Activated naive CD8-positive, alpha-beta T cell treated with anti-CD3 and anti-CD28 coated beads for 36 hours (primary cell): Measurements from ENCODE around the gene RNF223. TPM values are rescaled to one million over a fixed set of nuclear protein-coding genes. Genes with fewer than 3 reads are reported as not detected.

Source experiments
- DNase-seq: peaks from one replicate; pipeline ENCODE4 v3.0.0; 2021
- H3K27ac Mint-ChIP-seq: one replicate; pipeline ENCODE4 v1.8.0; 2022; ENCODE audit warnings: mild to moderate bottlenecking, moderate library complexity, mixed read lengths
- H3K27me3 Mint-ChIP-seq: one replicate; pipeline ENCODE4 v1.8.0; 2022; ENCODE audit warnings: mild to moderate bottlenecking, mixed read lengths
- H3K36me3 Mint-ChIP-seq: one replicate; pipeline ENCODE4 v1.8.0; 2021; ENCODE audit warnings: mild to moderate bottlenecking, mixed read lengths
- H3K4me1 Mint-ChIP-seq: one replicate; pipeline ENCODE4 v1.8.0; 2021; ENCODE audit warnings: mixed read lengths
- H3K4me3 Mint-ChIP-seq: one replicate; pipeline ENCODE4 v1.8.0; 2022; ENCODE audit warnings: mild to moderate bottlenecking, moderate library complexity, mixed read lengths
- H3K9me3 Mint-ChIP-seq: one replicate; pipeline ENCODE4 v1.8.0; 2022; ENCODE audit warnings: mixed read lengths
- total RNA-seq, 2 experiments: library from RNA; stranded (reverse); gene quantifications; one replicate each; pipeline ENCODE4 v1.2.3, GENCODE V29; 2021

RNF223 gene
- total RNA-seq, 2 experiments from 2014 or later: not detected

- Mint-ChIP-seq H3K4me1 (peaks cover 15% of the 10 kb centered on the region), H3K27me3 (peaks cover under 1% of the 10 kb centered on the region), H3K36me3 (peaks cover 36% of the 10 kb centered on the region), H3K9me3 (peaks cover 15% of the 10 kb centered on the region), H3K27ac (no peak overlapping the region), H3K4me3 (no peak overlapping the region)
- no peak for DNase-seq
Measured at GRCh38 chr1:1093610-1093943, 19.5 kb upstream of the RNF223 start.

GRCh38 chr1:1092894-1093609, 18.9 kb upstream of the RNF223 start:
- no peak for DNase-seq
- Mint-ChIP-seq H3K9me3 (peaks cover 11% of the 10 kb centered on the region), H3K27ac (peak overlapping the region; percentile 9), H3K27me3 (no peaks in the 10 kb centered on the region), H3K36me3 (peaks cover 30% of the 10 kb centered on the region), H3K4me1 (peaks cover 10% of the 10 kb centered on the region), H3K4me3 (no peak overlapping the region)

GRCh38 chr1:1092149-1092855, 18.2 kb upstream of the RNF223 start:
- Mint-ChIP-seq H3K36me3 (peaks cover 25% of the 10 kb centered on the region), H3K4me1 (peaks cover 5% of the 10 kb centered on the region), H3K27ac (no peak overlapping the region), H3K9me3 (peaks cover 6% of the 10 kb centered on the region), H3K27me3 (no peaks in the 10 kb centered on the region), H3K4me3 (no peak overlapping the region)
- no peak for DNase-seq

GRCh38 chr1:1091344-1092148, 17.4 kb upstream of the RNF223 start:
- no peak for DNase-seq
- peaks cover 5% of the 10 kb centered on the region for H3K4me1 Mint-ChIP-seq
- no peaks in the 10 kb centered on the region for H3K27me3 Mint-ChIP-seq
- H3K4me3 Mint-ChIP-seq: no peak overlapping the region
- peaks cover 6% of the 10 kb centered on the region for H3K9me3 Mint-ChIP-seq
- H3K27ac Mint-ChIP-seq: no peak overlapping the region
- peaks cover 20% of the 10 kb centered on the region for H3K36me3 Mint-ChIP-seq

- Mint-ChIP-seq H3K36me3 (peaks cover 17% of the 10 kb centered on the region), H3K4me1 (peaks cover 5% of the 10 kb centered on the region), H3K9me3 (peaks cover 4% of the 10 kb centered on the region), H3K27me3 (no peaks in the 10 kb centered on the region), H3K4me3 (no peak overlapping the region), H3K27ac (no peak overlapping the region)
- no peak for DNase-seq
Measured at GRCh38 chr1:1090424-1091343, 16.6 kb upstream of the RNF223 start.

- no peaks in the 10 kb centered on the region for H3K27me3 Mint-ChIP-seq
- H3K4me1 Mint-ChIP-seq: peaks cover 5% of the 10 kb centered on the region
- DNase-seq: no peak
- H3K36me3 Mint-ChIP-seq: peaks cover 10% of the 10 kb centered on the region
- no peak overlapping the region for H3K4me3 Mint-ChIP-seq
- no peaks in the 10 kb centered on the region for H3K9me3 Mint-ChIP-seq
- no peak overlapping the region for H3K27ac Mint-ChIP-seq
Measured at GRCh38 chr1:1089731-1090423, 15.8 kb upstream of the RNF223 start.

- Mint-ChIP-seq H3K36me3 (peaks cover 8% of the 10 kb centered on the region), H3K4me1 (peaks cover 5% of the 10 kb centered on the region), H3K27ac (no peak overlapping the region), H3K4me3 (no peak overlapping the region), H3K27me3 (no peaks in the 10 kb centered on the region), H3K9me3 (no peaks in the 10 kb centered on the region)
- DNase-seq: no peak
Measured at GRCh38 chr1:1088801-1089680, 14.9 kb upstream of the RNF223 start.

- DNase-seq: no peak
- Mint-ChIP-seq H3K4me3 (no peak overlapping the region), H3K4me1 (peaks cover 5% of the 10 kb centered on the region), H3K9me3 (no peaks in the 10 kb centered on the region), H3K27me3 (no peaks in the 10 kb centered on the region), H3K27ac (no peak overlapping the region), H3K36me3 (peaks cover 8% of the 10 kb centered on the region)
Measured at GRCh38 chr1:1088029-1088800, 14.1 kb upstream of the RNF223 start.

- Mint-ChIP-seq H3K36me3 (peaks cover 5% of the 10 kb centered on the region), H3K4me3 (no peak overlapping the region), H3K9me3 (no peaks in the 10 kb centered on the region), H3K27ac (no peak overlapping the region), H3K27me3 (no peaks in the 10 kb centered on the region), H3K4me1 (no peaks in the 10 kb centered on the region)
- DNase-seq: no peak
Measured at GRCh38 chr1:1087351-1088028, 13.4 kb upstream of the RNF223 start.

GRCh38 chr1:1086911-1087341, 12.8 kb upstream of the RNF223 start:
- no peaks in the 10 kb centered on the region for H3K27me3 Mint-ChIP-seq
- no peaks in the 10 kb centered on the region for H3K4me1 Mint-ChIP-seq
- no peaks in the 10 kb centered on the region for H3K9me3 Mint-ChIP-seq
- no peak overlapping the region for H3K4me3 Mint-ChIP-seq
- peak overlapping the region; percentile 31 for H3K27ac Mint-ChIP-seq
- DNase-seq: no peak
- peaks cover 5% of the 10 kb centered on the region for H3K36me3 Mint-ChIP-seq

GRCh38 chr1:1085911-1086841, 12.1 kb upstream of the RNF223 start:
- Mint-ChIP-seq H3K27ac (peak overlapping the region; percentile 39), H3K4me3 (no peak overlapping the region), H3K27me3 (no peaks in the 10 kb centered on the region), H3K9me3 (no peaks in the 10 kb centered on the region), H3K36me3 (peaks cover 1% of the 10 kb centered on the region), H3K4me1 (no peaks in the 10 kb centered on the region)
- no peak for DNase-seq
